PC-9 (cell line): ENCODE data around the gene EIF5A.

Experiments
- EZH2 ChIP-seq: fragments of 200-600 bp; sonication (generic); IDR thresholded peaks from 2 replicates; pipeline ENCODE4 v1.8.0; 2017; ENCODE audit warnings: antibody characterized with exemption, low read depth
- TF ChIP-seq, protein P1 (sequence below): fragments of 200-600 bp; sonication (generic); conservative IDR thresholded peaks from 2 replicates; pipeline ENCODE4 v1.6.1; 2017; ENCODE audit warnings: mixed run types, antibody characterized with exemption, mild to moderate bottlenecking, moderate library complexity

DNA sequence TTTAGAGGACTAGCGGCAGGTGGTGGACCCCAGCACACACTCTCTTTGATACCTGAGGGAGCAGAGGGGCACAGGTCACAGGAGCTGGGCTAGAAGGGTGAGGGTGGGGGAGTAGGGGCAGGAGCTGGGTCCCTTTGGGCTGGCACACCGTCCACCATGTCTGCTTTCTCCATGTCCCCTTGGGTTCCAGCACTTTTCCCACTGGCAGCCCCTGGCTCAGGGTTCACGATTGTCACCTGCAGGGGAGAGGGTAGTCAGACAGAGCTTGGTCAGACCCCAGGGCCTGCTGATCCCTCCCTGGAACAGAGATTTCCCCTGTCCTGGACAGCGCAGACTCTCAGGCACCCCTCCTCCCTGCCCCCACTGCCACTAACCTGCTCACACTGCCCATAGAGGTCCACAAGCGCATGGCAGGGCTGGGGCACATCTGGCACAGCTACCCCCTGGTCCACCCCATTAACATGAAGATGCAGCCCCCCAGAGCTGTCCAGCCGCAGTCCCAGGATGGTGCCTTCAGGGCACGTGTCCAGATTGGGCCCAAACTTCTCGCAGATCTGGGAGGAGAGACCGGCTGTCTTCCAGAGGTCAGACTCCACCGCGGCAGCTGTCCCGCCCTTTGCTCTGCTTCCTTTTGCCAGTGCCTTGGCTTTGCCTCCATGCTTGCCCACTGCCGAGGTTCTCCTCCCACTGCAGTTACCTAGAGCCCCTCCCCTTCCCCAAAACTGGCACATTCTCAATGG lies 10.9 kb downstream of the EIF5A start:
- TF ChIP-seq, protein P1, sequence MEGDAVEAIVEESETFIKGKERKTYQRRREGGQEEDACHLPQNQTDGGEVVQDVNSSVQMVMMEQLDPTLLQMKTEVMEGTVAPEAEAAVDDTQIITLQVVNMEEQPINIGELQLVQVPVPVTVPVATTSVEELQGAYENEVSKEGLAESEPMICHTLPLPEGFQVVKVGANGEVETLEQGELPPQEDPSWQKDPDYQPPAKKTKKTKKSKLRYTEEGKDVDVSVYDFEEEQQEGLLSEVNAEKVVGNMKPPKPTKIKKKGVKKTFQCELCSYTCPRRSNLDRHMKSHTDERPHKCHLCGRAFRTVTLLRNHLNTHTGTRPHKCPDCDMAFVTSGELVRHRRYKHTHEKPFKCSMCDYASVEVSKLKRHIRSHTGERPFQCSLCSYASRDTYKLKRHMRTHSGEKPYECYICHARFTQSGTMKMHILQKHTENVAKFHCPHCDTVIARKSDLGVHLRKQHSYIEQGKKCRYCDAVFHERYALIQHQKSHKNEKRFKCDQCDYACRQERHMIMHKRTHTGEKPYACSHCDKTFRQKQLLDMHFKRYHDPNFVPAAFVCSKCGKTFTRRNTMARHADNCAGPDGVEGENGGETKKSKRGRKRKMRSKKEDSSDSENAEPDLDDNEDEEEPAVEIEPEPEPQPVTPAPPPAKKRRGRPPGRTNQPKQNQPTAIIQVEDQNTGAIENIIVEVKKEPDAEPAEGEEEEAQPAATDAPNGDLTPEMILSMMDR, result no peak
- no peak for TF ChIP-seq EZH2
